Endothelial cell of umbilical vein (primary cell): ENCODE results near the gene KCTD1.

Source experiments
- EZH2 ChIP-seq: IDR thresholded peaks from 2 replicates; pipeline ENCODE4 v1.6.1; 2012; ENCODE audit warnings: borderline replicate concordance, low read depth, mild to moderate bottlenecking, moderate library complexity, low read length, inconsistent platforms; ENCODE audit not compliant: severe bottlenecking
- POLR2A ChIP-seq: IDR thresholded peaks from 2 replicates; pipeline ENCODE4 v1.6.1; 2012; ENCODE audit warnings: low read depth, mild to moderate bottlenecking, control low read depth, low read length
- POLR2AphosphoS5 ChIP-seq: IDR thresholded peaks from 2 replicates; pipeline ENCODE4 v1.6.1; 2012; ENCODE audit warnings: low read depth, mild to moderate bottlenecking, control low read depth, low read length, moderate library complexity; ENCODE audit not compliant: insufficient read depth
- TF ChIP-seq, protein P1 (sequence below), 2 donors: IDR thresholded peaks; 1 replicate in 1 of 2; 2 replicates in 1 of 2; pipeline ENCODE4 v1.5.1; 2011; ENCODE audit warnings: low read length in 2 of 2, mild to moderate bottlenecking in 2 of 2, moderate library complexity in 2 of 2, control low read depth in 1 of 2, inconsistent platforms in 1 of 2, low read depth in 1 of 2; ENCODE audit not compliant: insufficient read depth in 1 of 2; ENCODE audit errors: extremely low read depth in 1 of 2

GRCh38 chr18:26568513-26568912, 20.2 kb upstream of the KCTD1 start:
- TF ChIP-seq POLR2AphosphoS5: no peak
- TF ChIP-seq EZH2: no peak
- no peak for TF ChIP-seq POLR2A
- TF ChIP-seq, protein P1, sequence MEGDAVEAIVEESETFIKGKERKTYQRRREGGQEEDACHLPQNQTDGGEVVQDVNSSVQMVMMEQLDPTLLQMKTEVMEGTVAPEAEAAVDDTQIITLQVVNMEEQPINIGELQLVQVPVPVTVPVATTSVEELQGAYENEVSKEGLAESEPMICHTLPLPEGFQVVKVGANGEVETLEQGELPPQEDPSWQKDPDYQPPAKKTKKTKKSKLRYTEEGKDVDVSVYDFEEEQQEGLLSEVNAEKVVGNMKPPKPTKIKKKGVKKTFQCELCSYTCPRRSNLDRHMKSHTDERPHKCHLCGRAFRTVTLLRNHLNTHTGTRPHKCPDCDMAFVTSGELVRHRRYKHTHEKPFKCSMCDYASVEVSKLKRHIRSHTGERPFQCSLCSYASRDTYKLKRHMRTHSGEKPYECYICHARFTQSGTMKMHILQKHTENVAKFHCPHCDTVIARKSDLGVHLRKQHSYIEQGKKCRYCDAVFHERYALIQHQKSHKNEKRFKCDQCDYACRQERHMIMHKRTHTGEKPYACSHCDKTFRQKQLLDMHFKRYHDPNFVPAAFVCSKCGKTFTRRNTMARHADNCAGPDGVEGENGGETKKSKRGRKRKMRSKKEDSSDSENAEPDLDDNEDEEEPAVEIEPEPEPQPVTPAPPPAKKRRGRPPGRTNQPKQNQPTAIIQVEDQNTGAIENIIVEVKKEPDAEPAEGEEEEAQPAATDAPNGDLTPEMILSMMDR (IDR thresholded peaks at IDR 0.05; ENCODE audit: extremely low read depth in 1 of 2, insufficient read depth in 1 of 2, low read depth in 1 of 2, low read length in 2 of 2): no peak
